PC-9 (cell line): ENCODE measurements around the gene HDAC1. TPM values are rescaled to one million over a fixed set of nuclear protein-coding genes. Genes with fewer than 3 reads are reported as not detected.

Experiments used
- BruUV-seq: library from RNA; stranded (reverse); fragments of 400-500 nt; replicated peaks from 2 replicates; lab custom pipeline; 2021; lab: Mats Ljungman, UMichigan
- CTCF ChIA-PET: fragments of 300-600 bp; sonication (Branson Sonifier 250); formaldehyde crosslinking; loops from one replicate; lab custom pipeline; 2022; ENCODE audit warnings: antibody characterized with exemption; lab: Charles Lee
- POLR2A ChIA-PET: fragments of 300-600 bp; sonication (Branson Sonifier 250); formaldehyde crosslinking; loops from one replicate; lab custom pipeline; 2022; ENCODE audit warnings: antibody characterized with exemption; ENCODE audit not compliant: unreplicated experiment; lab: Charles Lee
- DNase-seq, 2 experiments: peaks; one replicate each; pipeline versions ENCODE4 v3.0.0 to v3.0.0-alpha.2; 2015 to 2022; ENCODE audit warnings: mixed read lengths in 1 of 2
- H2AFZ ChIP-seq: fragments of 200-600 bp; sonication (generic); 2 replicates; pipeline ENCODE4 v1.8.1; 2017; ENCODE audit warnings: antibody characterized with exemption
- H3F3A ChIP-seq: fragments of 200-600 bp; sonication (generic); 2 replicates; pipeline ENCODE4 v1.8.1; 2017; ENCODE audit warnings: antibody characterized with exemption, mild to moderate bottlenecking, low read depth; ENCODE audit not compliant: insufficient read depth
- H3K27ac ChIP-seq: fragments of 200-600 bp; sonication (generic); 2 replicates; pipeline ENCODE4 v1.6.1; 2016; ENCODE audit warnings: mixed run types
- H3K27me3 ChIP-seq: fragments of 200-600 bp; sonication (generic); 2 replicates; pipeline ENCODE4 v1.6.1; 2016; ENCODE audit warnings: low read depth, mixed run types; ENCODE audit not compliant: insufficient read depth
- H3K36me3 ChIP-seq: fragments of 200-600 bp; sonication (generic); 2 replicates; pipeline ENCODE4 v1.6.1; 2016; ENCODE audit warnings: low read depth, mixed run types
- H3K4me1 ChIP-seq: fragments of 200-600 bp; sonication (generic); replicated peaks from 2 replicates; pipeline ENCODE4 v1.6.1; 2016; ENCODE audit warnings: mixed run types; ENCODE audit not compliant: insufficient read depth
- H3K4me2 ChIP-seq: fragments of 200-600 bp; sonication (generic); 2 replicates; pipeline ENCODE4 v1.6.1; 2017; ENCODE audit warnings: mixed run types
- H3K4me3 ChIP-seq: fragments of 200-600 bp; sonication (generic); 2 replicates; pipeline ENCODE4 v1.6.1; 2016; ENCODE audit warnings: mixed run types
- H3K79me2 ChIP-seq: fragments of 200-600 bp; sonication (generic); 2 replicates; pipeline ENCODE4 v1.6.1; 2017; ENCODE audit warnings: low read depth, mixed run types
- H3K9me2 ChIP-seq: fragments of 200-600 bp; sonication (generic); 2 replicates; pipeline ENCODE4 v1.8.1; 2017; ENCODE audit warnings: mild to moderate bottlenecking; ENCODE audit not compliant: insufficient read depth
- H3K9me3 ChIP-seq: fragments of 200-600 bp; sonication (generic); 2 replicates; pipeline ENCODE4 v1.8.1; 2016; ENCODE audit warnings: low read depth; ENCODE audit not compliant: insufficient read depth
- H4K20me1 ChIP-seq: fragments of 200-600 bp; sonication (generic); 2 replicates; pipeline ENCODE4 v1.8.1; 2017; ENCODE audit not compliant: insufficient read depth
- CTCF ChIP-seq: fragments of 200-600 bp; sonication (generic); conservative IDR thresholded peaks from 2 replicates; pipeline ENCODE4 v1.6.1; 2017; ENCODE audit warnings: mixed run types, antibody characterized with exemption, mild to moderate bottlenecking, moderate library complexity
- EZH2 ChIP-seq: fragments of 200-600 bp; sonication (generic); IDR thresholded peaks from 2 replicates; pipeline ENCODE4 v1.8.0; 2017; ENCODE audit warnings: antibody characterized with exemption, low read depth
- intact Hi-C: fragments of 100-400 bp; cut with micrococcal nuclease; formaldehyde crosslinking; loops from one replicate; pipeline ENCODE4 v1.10.0; 2022; ENCODE audit not compliant: unreplicated experiment
- total RNA-seq: library from RNA; stranded (reverse); gene quantifications from 2 replicates; pipeline ENCODE4 v1.2.3, GENCODE V29; 2021

Gene HDAC1
- total RNA-seq, 1 experiment from 2014 or later, result 171 TPM

DNA sequence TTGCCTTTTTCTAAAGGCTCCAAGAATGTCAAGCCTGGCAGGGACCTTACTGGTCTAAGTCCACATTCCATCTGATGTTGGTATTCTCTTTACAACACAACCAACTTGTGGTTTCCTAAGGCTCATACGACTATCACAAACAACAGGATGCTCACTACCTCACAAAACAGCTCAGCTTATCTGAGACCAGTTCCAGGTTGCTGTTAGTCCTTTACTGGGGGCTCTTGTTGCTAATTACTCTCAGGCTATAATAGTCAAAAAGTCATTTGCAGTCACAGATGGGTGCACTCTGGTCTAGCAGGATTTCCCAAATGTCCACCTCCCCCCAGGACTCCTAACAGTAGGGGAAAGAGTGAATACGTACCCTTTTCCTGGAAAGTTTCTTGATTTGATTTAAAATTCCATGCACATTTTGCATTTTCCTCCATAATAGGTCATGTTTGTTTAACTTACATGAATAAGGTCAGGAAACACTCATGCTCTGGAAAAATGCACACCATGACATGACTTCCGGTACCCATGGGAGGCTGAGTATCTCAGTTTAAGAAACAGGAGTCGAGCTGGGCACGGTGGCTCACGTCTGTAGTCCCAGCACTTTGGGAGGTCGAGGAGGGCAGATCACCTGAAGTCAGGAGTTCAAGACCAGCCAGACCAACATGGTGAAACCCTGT, 24.8 kb upstream of the HDAC1 start:
- H3K27me3 ChIP-seq, result no peaks in the 10 kb centered on the region
- DNase-seq, result no peak
- no peaks in the 10 kb centered on the region for H3K36me3 ChIP-seq
- H2AFZ ChIP-seq, result no peak overlapping the region
- H3K9me2 ChIP-seq, result no peaks in the 10 kb centered on the region
- peaks cover 6% of the 10 kb centered on the region; the same call in 1 of the 2 replicates for H3F3A ChIP-seq
- H4K20me1 ChIP-seq, result no peaks in the 10 kb centered on the region
- ChIA-PET POLR2A (no interaction called here), CTCF (no interaction called here)
- no TSS peak for BruUV-seq
- no peak overlapping the region for H3K4me2 ChIP-seq
- no peak overlapping the region for H3K4me3 ChIP-seq
- no peaks in the 10 kb centered on the region for H3K9me3 ChIP-seq
- H3K27ac ChIP-seq, result no peak overlapping the region
- H3K79me2 ChIP-seq, result no peaks in the 10 kb centered on the region
- TF ChIP-seq EZH2 (no peak), CTCF (no peak)
- intact Hi-C loops, result no loop called here
- no peaks in the 10 kb centered on the region for H3K4me1 ChIP-seq

DNA sequence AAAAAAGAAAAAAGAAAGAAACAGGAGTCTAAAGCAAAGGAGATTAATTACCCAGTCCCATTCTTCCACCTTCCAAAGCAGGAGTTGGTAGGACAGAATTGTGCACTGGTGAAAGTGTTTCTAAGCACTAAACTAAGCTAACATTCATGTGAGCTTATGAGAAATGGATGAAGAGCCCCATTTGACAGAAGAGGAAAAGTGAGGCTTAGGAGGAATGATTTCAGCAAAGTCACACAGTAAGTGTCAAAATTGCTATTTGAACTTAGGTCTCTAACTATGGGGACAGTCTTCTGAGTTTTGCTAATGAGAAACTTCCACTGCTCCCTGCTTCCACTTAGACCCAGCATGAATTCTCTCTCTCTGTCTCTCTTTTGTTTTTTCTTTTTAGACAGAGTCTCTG, 22.1 kb upstream of the HDAC1 start:
- H4K20me1 ChIP-seq, result no peaks in the 10 kb centered on the region
- DNase-seq, result no peak
- H3K4me1 ChIP-seq, result peaks cover 18% of the 10 kb centered on the region
- no peaks in the 10 kb centered on the region for H3K79me2 ChIP-seq
- H3K27me3 ChIP-seq, result no peaks in the 10 kb centered on the region
- H3F3A ChIP-seq, result peaks cover 6% of the 10 kb centered on the region; the same call in 1 of the 2 replicates
- intact Hi-C loops, result no loop called here
- no peak overlapping the region for H3K4me2 ChIP-seq
- ChIA-PET CTCF (interaction anchor here (0.6 kb wide), 3 partner anchors 38 to 147 kb away, joined by 3 to 5 read pairs (median 3); no protein-coding TSS in a partner anchor), POLR2A (no interaction called here)
- H3K36me3 ChIP-seq, result no peaks in the 10 kb centered on the region
- H3K27ac ChIP-seq, result no peak overlapping the region
- no peaks in the 10 kb centered on the region for H3K9me3 ChIP-seq
- no peak overlapping the region for H3K4me3 ChIP-seq
- BruUV-seq, result no TSS peak
- no peak for TF ChIP-seq EZH2
- no peak for TF ChIP-seq CTCF
- no peak overlapping the region for H2AFZ ChIP-seq
- no peaks in the 10 kb centered on the region for H3K9me2 ChIP-seq

GRCh38 chr1:32272557-32273390, 19.1 kb upstream of the HDAC1 start:
- Histone ChIP-seq H3K4me3 (no peak overlapping the region; the same call in 1 of the 2 replicates), H3K27me3 (no peaks in the 10 kb centered on the region), H4K20me1 (no peaks in the 10 kb centered on the region), H3K4me1 (peaks cover 18% of the 10 kb centered on the region), H3K79me2 (no peaks in the 10 kb centered on the region), H3F3A (peaks cover 6% of the 10 kb centered on the region; the same call in 1 of the 2 replicates), H3K4me2 (peak overlapping the region; percentile 86), H3K9me3 (no peaks in the 10 kb centered on the region), H2AFZ (peak overlapping the region; percentile 67; the same call in 1 of the 2 replicates), H3K36me3 (no peaks in the 10 kb centered on the region), H3K9me2 (no peaks in the 10 kb centered on the region), H3K27ac (no peak overlapping the region)
- POLR2A ChIA-PET, result no interaction called here
- no TSS peak for BruUV-seq
- intact Hi-C loops, result no loop called here
- TF ChIP-seq CTCF (no peak), EZH2 (no peak)
- no peak for DNase-seq
- CTCF ChIA-PET, result no interaction called here
